Stimulated activated CD8-positive, alpha-beta memory T cell treated with anti-CD3 and anti-CD28 coated beads, Interleukin-7, amount 100 ng/mL, for 24 hours (primary cell): ENCODE results near the gene APIP.

Experiments
- DNase-seq: peaks from one replicate; pipeline ENCODE4 v3.0.0-alpha.2; 2020; ENCODE audit warnings: low read depth

Gene APIP

DNA sequence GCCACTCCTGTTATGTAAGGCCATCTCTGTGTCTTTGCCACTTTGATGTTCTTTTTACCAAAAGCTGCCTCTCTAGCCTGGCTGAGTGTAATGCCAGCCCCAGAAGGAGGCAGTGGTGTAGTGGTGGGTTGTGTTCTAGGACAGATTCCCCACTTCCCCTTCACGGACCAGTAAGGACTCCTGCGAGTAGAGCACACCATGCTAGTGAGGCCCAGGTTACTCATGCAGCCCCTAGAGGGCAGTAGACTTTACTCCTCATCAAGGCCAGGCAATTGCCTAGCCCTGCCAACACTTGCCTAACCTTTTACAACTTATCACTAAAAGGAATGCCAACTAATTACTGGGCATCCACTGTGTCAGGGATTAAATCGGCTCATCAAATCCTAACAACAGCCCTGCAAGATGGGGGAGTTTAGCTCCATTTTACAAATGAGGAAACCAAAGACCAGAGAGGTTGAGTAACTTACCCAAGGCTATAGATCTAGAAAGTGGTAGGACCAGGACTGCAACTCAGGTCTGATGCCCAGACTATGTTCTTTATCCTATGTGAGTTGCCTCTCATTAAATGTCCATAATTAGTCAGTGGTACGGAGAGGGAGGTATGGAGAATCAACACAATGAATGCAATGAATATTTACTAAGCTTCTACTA lies 75.3 kb downstream of the APIP start:
- DNase-seq: no peak

DNA sequence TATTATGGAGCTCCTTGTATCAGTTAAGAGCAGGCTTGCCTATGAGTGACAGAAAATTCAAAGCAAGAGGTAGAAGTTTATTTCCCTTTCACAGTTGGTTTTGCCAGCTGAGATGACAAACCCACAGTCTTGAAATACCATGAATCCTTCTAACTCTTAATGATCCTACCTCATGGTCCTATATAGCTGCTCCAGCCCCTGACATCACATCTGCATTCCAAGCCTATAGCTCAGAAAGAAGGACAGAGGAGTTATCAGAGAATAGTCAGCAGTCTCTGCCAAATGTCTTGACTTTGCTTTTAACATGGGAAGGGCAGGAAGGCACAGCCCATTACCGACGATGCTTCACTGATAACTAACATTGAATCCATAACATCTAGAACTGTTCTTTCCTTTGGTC lies 76.2 kb downstream of the APIP start:
- DNase-seq: no peak

DNA sequence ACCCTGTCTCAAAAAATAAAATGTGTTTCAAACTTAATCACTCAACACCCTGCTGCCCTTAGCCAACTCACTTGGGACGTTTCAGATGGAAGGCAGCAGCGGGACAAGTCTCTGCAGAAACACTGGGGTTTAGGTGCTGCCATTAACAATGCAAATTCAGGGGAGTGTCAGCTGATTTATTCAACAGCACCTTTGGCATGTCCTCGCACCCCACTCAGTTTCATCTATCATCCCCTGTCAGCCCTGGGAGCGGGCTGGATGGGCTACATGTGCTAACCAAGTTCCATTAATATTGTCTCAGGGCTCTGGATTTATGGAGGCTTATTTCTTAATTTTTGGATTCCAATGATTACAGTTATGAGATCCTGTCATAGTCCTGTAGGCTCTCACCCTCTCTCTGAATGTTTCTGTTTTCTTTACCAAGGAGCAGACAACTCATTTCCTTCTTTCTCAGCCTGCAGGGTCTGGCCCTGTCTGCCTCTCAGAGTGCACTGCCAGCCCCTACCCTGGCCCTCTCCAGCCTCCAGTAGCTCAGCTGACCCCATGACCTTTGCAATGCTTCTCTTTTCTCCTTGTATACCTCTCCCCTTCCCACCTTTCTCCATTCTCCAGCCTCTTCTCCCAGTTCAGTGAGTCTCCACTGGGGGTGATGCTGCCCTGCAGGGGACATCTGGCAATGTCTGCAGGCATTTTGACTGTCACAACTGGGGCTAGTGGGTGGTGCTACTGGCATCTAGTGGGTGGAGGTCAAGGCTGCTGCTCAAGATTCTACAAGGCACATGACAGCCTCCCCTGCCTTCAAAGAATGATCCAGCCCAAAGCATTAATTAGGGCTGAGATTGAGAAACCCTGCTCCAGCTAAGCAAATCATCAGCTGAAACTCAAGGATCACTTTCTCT lies 79.0 kb downstream of the APIP start:
- DNase-seq: no peak

DNA sequence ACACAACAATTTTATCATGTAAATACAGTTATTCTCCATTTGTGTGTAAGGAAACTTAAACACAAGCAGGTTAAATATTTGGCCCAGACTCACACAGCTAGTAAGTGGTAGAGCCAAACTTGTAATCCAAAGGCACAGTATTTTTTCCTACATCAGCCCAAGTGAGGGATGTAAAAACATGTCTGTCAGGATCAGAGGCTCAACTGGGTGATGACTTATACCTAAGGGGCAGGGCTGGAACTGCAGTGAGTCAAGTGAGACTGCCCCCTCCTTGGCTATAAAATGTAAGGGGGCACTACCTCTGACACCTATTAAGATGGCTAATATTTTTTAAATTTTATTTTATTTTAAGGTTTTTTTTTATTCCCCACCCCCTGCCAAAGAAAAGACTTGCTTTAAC lies 82.6 kb downstream of the APIP start:
- DNase-seq: no peak
